IMR-90 (cell line): Measurements from ENCODE around the gene CDC42BPA. TPM values are rescaled to one million over a fixed set of nuclear protein-coding genes. Genes with fewer than 3 reads are reported as not detected.

Source experiments
- ATAC-seq: fragments of 200-7000 bp; cut with Tn5 transposase; 2 replicates; pipeline ENCODE4 v1.9.1; 2020; ENCODE audit warnings: low read depth, mild to moderate bottlenecking, moderate library complexity
- BruUV-seq: library from RNA; stranded (reverse); fragments of 400-500 nt; replicated peaks from 2 replicates; lab custom pipeline; 2021; lab: Mats Ljungman, UMichigan
- CTCF ChIA-PET: fragments of 300-600 bp; formaldehyde crosslinking; extraction: SDS; loops from one replicate; lab custom pipeline; 2021; ENCODE audit warnings: antibody characterized with exemption; lab: Yijun Ruan, JAX
- POLR2A ChIA-PET: fragments of 300-600 bp; sonication (Branson Sonifier 250); formaldehyde crosslinking; loops from one replicate; lab custom pipeline; 2022; ENCODE audit warnings: antibody characterized with exemption; ENCODE audit not compliant: unreplicated experiment; lab: Charles Lee
- DNase-seq: peaks from one replicate; pipeline ENCODE4 v3.0.0; 2013
- H2AFZ ChIP-seq: replicated peaks from 2 replicates; pipeline ENCODE3; 2013; ENCODE audit warnings: low read length, mild to moderate bottlenecking; ENCODE audit not compliant: poor library complexity
- H2AK5ac ChIP-seq: 2 replicates; pipeline ENCODE4 v1.6.1; 2013; ENCODE audit warnings: low read depth, low read length, inconsistent platforms
- H2AK9ac ChIP-seq: replicated peaks from 2 replicates; pipeline ENCODE3; 2013; ENCODE audit warnings: mild to moderate bottlenecking, low read depth, low read length, moderate library complexity; ENCODE audit not compliant: poor library complexity
- H2BK120ac ChIP-seq: 2 replicates; pipeline ENCODE4 v1.6.1; 2013; ENCODE audit warnings: low read depth, low read length, inconsistent platforms
- H2BK15ac ChIP-seq: 3 replicates; pipeline ENCODE4 v1.6.1; 2013; ENCODE audit warnings: low read depth, low read length, inconsistent platforms
- H2BK20ac ChIP-seq: 2 replicates; pipeline ENCODE4 v1.6.1; 2013; ENCODE audit warnings: low read depth, mild to moderate bottlenecking, inconsistent platforms, low read length, moderate library complexity
- H2BK5ac ChIP-seq: 2 replicates; pipeline ENCODE4 v1.6.1; 2013; ENCODE audit warnings: mild to moderate bottlenecking, low read depth, low read length, inconsistent platforms; ENCODE audit not compliant: poor library complexity, severe bottlenecking
- H3K14ac ChIP-seq: replicated peaks from 2 replicates; pipeline ENCODE4 v1.6.1; 2013; ENCODE audit warnings: low read depth, low read length, inconsistent platforms
- H3K18ac ChIP-seq: 2 replicates; pipeline ENCODE4 v1.6.1; 2013; ENCODE audit warnings: low read depth, low read length, control low read depth
- H3K23ac ChIP-seq: 2 replicates; pipeline ENCODE4 v1.6.1; 2013; ENCODE audit warnings: low read depth, low read length, inconsistent platforms
- H3K27ac ChIP-seq: 2 replicates; pipeline ENCODE4 v1.5.1; 2013; ENCODE audit warnings: mild to moderate bottlenecking, control low read depth, low read length; ENCODE audit not compliant: insufficient read depth
- H3K27me3 ChIP-seq: 2 replicates; pipeline ENCODE4 v1.6.1; 2013; ENCODE audit warnings: low read length; ENCODE audit not compliant: control insufficient read depth, insufficient read depth
- H3K36me3 ChIP-seq: 2 replicates; pipeline ENCODE4 v1.6.1; 2013; ENCODE audit warnings: low read length, mixed read lengths; ENCODE audit not compliant: control insufficient read depth, insufficient read depth
- H3K4ac ChIP-seq: 2 replicates; pipeline ENCODE4 v1.6.1; 2013; ENCODE audit warnings: low read depth, low read length, inconsistent platforms
- H3K4me1 ChIP-seq: 2 replicates; pipeline ENCODE4 v1.6.1; 2013; ENCODE audit warnings: low read length, mixed read lengths; ENCODE audit not compliant: control insufficient read depth, insufficient read depth
- H3K4me2 ChIP-seq: 2 replicates; pipeline ENCODE4 v1.6.1; 2013; ENCODE audit warnings: low read depth, mild to moderate bottlenecking, control low read depth, low read length, moderate library complexity
- H3K4me3 ChIP-seq: 2 replicates; pipeline ENCODE4 v1.5.1; 2013; ENCODE audit warnings: low read depth, mild to moderate bottlenecking, control low read depth, low read length, moderate library complexity; ENCODE audit not compliant: insufficient read depth
- H3K56ac ChIP-seq: 2 replicates; pipeline ENCODE4 v1.6.1; 2013; ENCODE audit warnings: low read length, inconsistent platforms; ENCODE audit not compliant: insufficient read depth; ENCODE audit errors: extremely low read depth
- H3K79me1 ChIP-seq, 2 experiments: 2 replicates each; pipeline ENCODE4 v1.6.1; 2013; ENCODE audit warnings: low read length in 2 of 2, inconsistent platforms in 1 of 2, low read depth in 1 of 2
- H3K9ac ChIP-seq: 2 replicates; pipeline ENCODE4 v1.6.1; 2013; ENCODE audit warnings: low read depth, low read length, control low read depth
- H3K9me1 ChIP-seq: 2 replicates; pipeline ENCODE4 v1.6.1; 2013; ENCODE audit warnings: low read length, inconsistent platforms; ENCODE audit not compliant: insufficient read depth
- H3K9me3 ChIP-seq: 2 replicates; pipeline ENCODE4 v1.6.1; 2013; ENCODE audit warnings: low read length; ENCODE audit not compliant: control insufficient read depth, insufficient read depth
- H4K20me1 ChIP-seq: 2 replicates; pipeline ENCODE4 v1.6.1; 2013; ENCODE audit warnings: low read length, inconsistent platforms; ENCODE audit not compliant: insufficient read depth
- H4K5ac ChIP-seq: 2 replicates; pipeline ENCODE4 v1.6.1; 2013; ENCODE audit warnings: mild to moderate bottlenecking, low read depth, low read length, control low read depth
- H4K8ac ChIP-seq, 2 experiments: 2 replicates each; pipeline ENCODE4 v1.6.1; 2013; ENCODE audit warnings: low read depth in 2 of 2, low read length in 2 of 2, control low read depth in 1 of 2, inconsistent platforms in 1 of 2
- H4K91ac ChIP-seq: 2 replicates; pipeline ENCODE4 v1.6.1; 2013; ENCODE audit warnings: low read depth, low read length, inconsistent platforms; ENCODE audit not compliant: insufficient read depth
- BHLHE40 ChIP-seq: fragments of 150-350 bp; IDR thresholded peaks from 2 replicates; pipeline ENCODE4 v1.6.1; 2016; ENCODE audit warnings: mild to moderate bottlenecking, low read depth, low read length
- NFE2L2 ChIP-seq: fragments of 150-350 bp; IDR thresholded peaks from 2 replicates; pipeline ENCODE4 v1.6.1; 2016; ENCODE audit warnings: low read depth, mild to moderate bottlenecking, low read length
- POLR2A ChIP-seq: IDR thresholded peaks from 2 replicates; pipeline ENCODE4 v1.6.1; 2012; ENCODE audit warnings: mild to moderate bottlenecking, low read depth, low read length
- RCOR1 ChIP-seq: IDR thresholded peaks from 2 replicates; pipeline ENCODE4 v1.6.1; 2012; ENCODE audit warnings: mild to moderate bottlenecking, low read length, improper control_type of control experiment; ENCODE audit not compliant: insufficient replicate concordance
- RFX5 ChIP-seq: IDR thresholded peaks from 2 replicates; pipeline ENCODE4 v1.8.0; 2012; ENCODE audit warnings: low read depth, mild to moderate bottlenecking, low read length, moderate library complexity
- dilution Hi-C: fragments of 300-500 bp; cut with HindIII; formaldehyde crosslinking; loops from one replicate; pipeline ENCODE4 v1.14.3; 2018; ENCODE audit warnings: low sequenced_read_pairs; ENCODE audit not compliant: unreplicated experiment
- in situ Hi-C: fragments of 300-500 bp; cut with MboI; formaldehyde crosslinking; loops from 3 replicates; pipeline ENCODE4 v1.14.3; 2019; ENCODE audit warnings: low sequenced_read_pairs, inconsistent platforms, mixed read lengths
- intact Hi-C: fragments of 100-400 bp; cut with micrococcal nuclease; formaldehyde crosslinking; loops from 2 replicates; pipeline ENCODE4 v1.10.0; 2022
- polyA plus RNA-seq, 3 experiments: library from polyadenylated mRNA; depleted of rRNA; stranded (reverse); fragments of >200 nt; gene quantifications; 2 replicates each; pipeline ENCODE4 v1.2.3, GENCODE V29; 2012; ENCODE audit warnings: low replicate concordance in 1 of 3
- total RNA-seq: library from RNA; depleted of rRNA; stranded (reverse); fragments of >200 nt; gene quantifications from 2 replicates; pipeline ENCODE4 v1.2.3, GENCODE V29; 2012
- TF ChIP-seq, protein P1 (sequence below): conservative IDR thresholded peaks from 2 replicates; pipeline ENCODE4 v1.5.1; 2012; ENCODE audit warnings: mild to moderate bottlenecking, low read depth, low read length, improper control_type of control experiment

CDC42BPA gene
- total and polyA plus RNA-seq, 2 of the 4 experiments (the other 2 are of a cell fraction) = 9.4 to 27.8 TPM

- intact Hi-C loops (no loop called here), dilution Hi-C loops (no loop called here), in situ Hi-C loops (loop anchor here (10.0 kb wide), 1 partner anchor 111 kb away; no protein-coding TSS in a partner anchor)
- Histone ChIP-seq H3K4me2 (no peak overlapping the region), H3K56ac (no peak overlapping the region), H3K27me3 (no peaks in the 10 kb centered on the region), H2BK120ac (no peak overlapping the region), H2AK5ac (no peak overlapping the region), H4K8ac (no peak overlapping the region), H3K14ac (no peak overlapping the region), H2AK9ac (no peak overlapping the region), H3K9me1 (no peaks in the 10 kb centered on the region), H3K79me1 (no peaks in the 10 kb centered on the region), H3K9me3 (no peaks in the 10 kb centered on the region), H3K9ac (no peak overlapping the region), H4K91ac (no peak overlapping the region), H3K4ac (no peak overlapping the region), H2BK15ac (no peak overlapping the region), H3K4me3 (no peak overlapping the region), H3K36me3 (no peaks in the 10 kb centered on the region), H3K27ac (no peak overlapping the region), H3K4me1 (no peaks in the 10 kb centered on the region), H3K18ac (no peak overlapping the region), H2BK20ac (no peak overlapping the region), H4K20me1 (no peaks in the 10 kb centered on the region), H3K23ac (no peak overlapping the region), H2AFZ (no peak overlapping the region), H2BK5ac (no peak overlapping the region), H4K5ac (no peak overlapping the region)
- TF ChIP-seq NFE2L2 (no peak), BHLHE40 (no peak), POLR2A (no peak), RCOR1 (no peak), RFX5 (no peak)
- TF ChIP-seq, protein P1, sequence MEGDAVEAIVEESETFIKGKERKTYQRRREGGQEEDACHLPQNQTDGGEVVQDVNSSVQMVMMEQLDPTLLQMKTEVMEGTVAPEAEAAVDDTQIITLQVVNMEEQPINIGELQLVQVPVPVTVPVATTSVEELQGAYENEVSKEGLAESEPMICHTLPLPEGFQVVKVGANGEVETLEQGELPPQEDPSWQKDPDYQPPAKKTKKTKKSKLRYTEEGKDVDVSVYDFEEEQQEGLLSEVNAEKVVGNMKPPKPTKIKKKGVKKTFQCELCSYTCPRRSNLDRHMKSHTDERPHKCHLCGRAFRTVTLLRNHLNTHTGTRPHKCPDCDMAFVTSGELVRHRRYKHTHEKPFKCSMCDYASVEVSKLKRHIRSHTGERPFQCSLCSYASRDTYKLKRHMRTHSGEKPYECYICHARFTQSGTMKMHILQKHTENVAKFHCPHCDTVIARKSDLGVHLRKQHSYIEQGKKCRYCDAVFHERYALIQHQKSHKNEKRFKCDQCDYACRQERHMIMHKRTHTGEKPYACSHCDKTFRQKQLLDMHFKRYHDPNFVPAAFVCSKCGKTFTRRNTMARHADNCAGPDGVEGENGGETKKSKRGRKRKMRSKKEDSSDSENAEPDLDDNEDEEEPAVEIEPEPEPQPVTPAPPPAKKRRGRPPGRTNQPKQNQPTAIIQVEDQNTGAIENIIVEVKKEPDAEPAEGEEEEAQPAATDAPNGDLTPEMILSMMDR = no peak
- DNase-seq = no peak
- CTCF ChIA-PET = no interaction called here
- ATAC-seq = no peak
- POLR2A ChIA-PET = interaction anchor here (0.5 kb wide), 1 partner anchor 695 kb away, joined by 4 read pairs; no protein-coding TSS in a partner anchor
- no TSS peak for BruUV-seq
Observed at GRCh38 chr1:227323967-227324268, 5.6 kb upstream of the CDC42BPA start.
